GM21825 (cell line): ENCODE measurements around the gene TSPAN6.

Source experiments
- ATAC-seq: cut with Tn5 transposase; IDR thresholded peaks from one replicate; pipeline ENCODE4 v1.9.1; 2021; ENCODE audit warnings: mild to moderate bottlenecking, moderate library complexity; ENCODE audit not compliant: unreplicated experiment

TSPAN6 gene

GRCh38 chrX:100648458-100649417, 12.1 kb upstream of the TSPAN6 start:
- no peak for ATAC-seq

- ATAC-seq, result no peak
Measured at GRCh38 chrX:100647739-100648138, 11.1 kb upstream of the TSPAN6 start.

GRCh38 chrX:100647095-100647494, 10.5 kb upstream of the TSPAN6 start:
- no peak for ATAC-seq

- ATAC-seq, result no peak
Measured at GRCh38 chrX:100645106-100645505, 8.5 kb upstream of the TSPAN6 start.

GRCh38 chrX:100643956-100644860, 7.6 kb upstream of the TSPAN6 start, which contains the start of gene SRPX2:
Gene SRPX2 (plus strand): TSS chrX:100644199. CDS start chrX:100646323, 2,124 bp downstream.
- no peak for ATAC-seq

GRCh38 chrX:100643212-100643611, 6.6 kb upstream of the TSPAN6 start:
- ATAC-seq, result no peak

GRCh38 chrX:100642290-100642689, 5.7 kb upstream of the TSPAN6 start:
- ATAC-seq, result no peak

- ATAC-seq, result no peak
Measured at GRCh38 chrX:100635989-100636320, 651 bp downstream of the TSPAN6 start.

- ATAC-seq, result no peak
Measured at GRCh38 chrX:100635040-100635439, 1.6 kb downstream of the TSPAN6 start.

- peak; percentile 94 for ATAC-seq
Measured at GRCh38 chrX:100625985-100626491, 10.6 kb downstream of the TSPAN6 start.

GRCh38 chrX:100623001-100623400, 13.6 kb downstream of the TSPAN6 start:
- no peak for ATAC-seq

GRCh38 chrX:100615005-100615404, 21.6 kb downstream of the TSPAN6 start:
- peak; percentile 100 for ATAC-seq

- ATAC-seq, result no peak
Measured at GRCh38 chrX:100611951-100612350, 24.7 kb downstream of the TSPAN6 start.

- ATAC-seq, result no peak
Measured at GRCh38 chrX:100609591-100609990, 27.0 kb downstream of the TSPAN6 start.

- ATAC-seq, result no peak
Measured at GRCh38 chrX:100606753-100607152, 29.9 kb downstream of the TSPAN6 start.

GRCh38 chrX:100600758-100601157, 35.8 kb downstream of the TSPAN6 start:
- no peak for ATAC-seq

- ATAC-seq, result no peak
Measured at GRCh38 chrX:100600340-100600739, 36.3 kb downstream of the TSPAN6 start.

- no peak for ATAC-seq
Measured at GRCh38 chrX:100599456-100599855, 37.1 kb downstream of the TSPAN6 start.

GRCh38 chrX:100596601-100597000, 40.0 kb downstream of the TSPAN6 start:
- no peak for ATAC-seq

GRCh38 chrX:100593581-100593980, 43.0 kb downstream of the TSPAN6 start:
- ATAC-seq, result no peak

- ATAC-seq, result no peak
Measured at GRCh38 chrX:100593126-100593525, 43.5 kb downstream of the TSPAN6 start.
